Thymus (tissue), 11 donors: ENCODE measurements around the gene MLLT6. TPM values are rescaled to one million over a fixed set of nuclear protein-coding genes. Genes with fewer than 3 reads are reported as not detected.
A peak's percentile ranks its signal among the peaks of the same experiment; 100 is the strongest.

Experiments used
- DNase-seq, 9 donors: peaks; one replicate each; pipeline ENCODE4 v3.0.0-alpha.2; 2013; ENCODE audit warnings: low spot score in 9 of 9, low read depth in 6 of 9, missing footprints in 1 of 9
- H3K27ac ChIP-seq, 2 donors: one replicate each; pipeline ENCODE4 v1.5.1; 2013; ENCODE audit warnings: control low read depth in 1 of 2, low read depth in 1 of 2, low read length in 1 of 2, mild to moderate bottlenecking in 1 of 2, moderate library complexity in 1 of 2
- H3K27me3 ChIP-seq, 2 donors: one replicate each; pipeline ENCODE4 v1.5.1; 2013; ENCODE audit warnings: low read length in 1 of 2; ENCODE audit not compliant: control insufficient read depth in 2 of 2, insufficient read depth in 1 of 2
- H3K36me3 ChIP-seq, 2 donors: one replicate each; pipeline ENCODE4 v1.5.1; 2013; ENCODE audit warnings: low read length in 1 of 2, mild to moderate bottlenecking in 1 of 2, moderate library complexity in 1 of 2; ENCODE audit not compliant: control insufficient read depth in 2 of 2, insufficient read depth in 2 of 2
- H3K4me1 ChIP-seq, 2 donors: one replicate each; pipeline ENCODE4 v1.5.1; 2013; ENCODE audit warnings: low read length in 2 of 2; ENCODE audit not compliant: control insufficient read depth in 2 of 2, insufficient read depth in 2 of 2
- H3K4me3 ChIP-seq, 2 donors: one replicate each; pipeline ENCODE4 v1.5.1; 2013; ENCODE audit warnings: low read length in 2 of 2, control low read depth in 1 of 2, mild to moderate bottlenecking in 1 of 2
- H3K9me3 ChIP-seq, 2 donors: one replicate each; pipeline ENCODE4 v1.5.1; 2013; ENCODE audit warnings: low read length in 1 of 2, mild to moderate bottlenecking in 1 of 2; ENCODE audit not compliant: control insufficient read depth in 2 of 2, insufficient read depth in 1 of 2
- WGBS: extraction: QIAGEN DNeasy Blood & Tissue Kit; methylation state at CpG from one replicate; pipeline ENCODE4 v1.1.7; 2013; 5-methylcytosine and 5-hydroxymethylcytosine counted together
- polyA plus RNA-seq: library from polyadenylated mRNA; stranded (reverse); fragments of 200-250 nt; gene quantifications from one replicate; pipeline ENCODE4 v1.2.3, GENCODE V29; 2013
- total RNA-seq: library from RNA; stranded (reverse); fragments of 120-200 nt; gene quantifications from one replicate; pipeline ENCODE4 v1.2.4, GENCODE V29; 2013
- donor health status: healthy.

MLLT6 gene
- total and polyA plus RNA-seq, 2 donors, result 37.3 to 124 TPM

DNA sequence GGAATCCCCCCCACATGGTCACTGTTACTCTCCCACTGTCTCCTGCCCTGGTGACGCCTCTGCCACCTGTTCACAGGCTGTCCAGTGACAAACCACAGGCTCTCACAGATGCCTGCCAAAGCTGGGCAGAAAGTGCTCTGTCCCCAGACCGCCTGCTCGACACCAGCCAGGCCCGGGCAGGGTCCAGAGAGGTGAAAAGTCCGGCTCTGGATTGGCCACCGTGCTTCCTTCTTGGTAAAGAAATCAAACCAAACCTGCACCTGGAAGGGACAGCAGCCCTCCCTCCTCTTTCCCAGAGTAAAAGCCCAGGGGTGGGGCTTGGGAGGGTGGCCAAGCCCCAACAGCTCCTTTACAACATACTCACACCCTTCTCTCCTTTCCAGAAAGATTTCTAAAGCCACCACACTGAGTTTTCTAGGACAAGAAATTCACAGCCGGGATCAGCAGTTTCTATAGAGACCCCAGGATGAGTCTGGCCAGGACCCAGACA is 36.9 kb downstream of the MLLT6 start:
- peak in 1 of 9 donors; percentile 13 for DNase-seq
- Histone ChIP-seq H3K36me3 (no peaks in the 10 kb centered on the region), H3K4me1 (peaks cover 6 to 48% of the 10 kb centered on the region in 2 donors), H3K9me3 (no peaks in the 10 kb centered on the region), H3K4me3 (no peak overlapping the region), H3K27ac (peak overlapping the region; percentile 75 to 84), H3K27me3 (peaks cover 12 to 31% of the 10 kb centered on the region in 2 donors)
- 88% methylated on average over 7 of the region's 7 CpGs for WGBS

DNA sequence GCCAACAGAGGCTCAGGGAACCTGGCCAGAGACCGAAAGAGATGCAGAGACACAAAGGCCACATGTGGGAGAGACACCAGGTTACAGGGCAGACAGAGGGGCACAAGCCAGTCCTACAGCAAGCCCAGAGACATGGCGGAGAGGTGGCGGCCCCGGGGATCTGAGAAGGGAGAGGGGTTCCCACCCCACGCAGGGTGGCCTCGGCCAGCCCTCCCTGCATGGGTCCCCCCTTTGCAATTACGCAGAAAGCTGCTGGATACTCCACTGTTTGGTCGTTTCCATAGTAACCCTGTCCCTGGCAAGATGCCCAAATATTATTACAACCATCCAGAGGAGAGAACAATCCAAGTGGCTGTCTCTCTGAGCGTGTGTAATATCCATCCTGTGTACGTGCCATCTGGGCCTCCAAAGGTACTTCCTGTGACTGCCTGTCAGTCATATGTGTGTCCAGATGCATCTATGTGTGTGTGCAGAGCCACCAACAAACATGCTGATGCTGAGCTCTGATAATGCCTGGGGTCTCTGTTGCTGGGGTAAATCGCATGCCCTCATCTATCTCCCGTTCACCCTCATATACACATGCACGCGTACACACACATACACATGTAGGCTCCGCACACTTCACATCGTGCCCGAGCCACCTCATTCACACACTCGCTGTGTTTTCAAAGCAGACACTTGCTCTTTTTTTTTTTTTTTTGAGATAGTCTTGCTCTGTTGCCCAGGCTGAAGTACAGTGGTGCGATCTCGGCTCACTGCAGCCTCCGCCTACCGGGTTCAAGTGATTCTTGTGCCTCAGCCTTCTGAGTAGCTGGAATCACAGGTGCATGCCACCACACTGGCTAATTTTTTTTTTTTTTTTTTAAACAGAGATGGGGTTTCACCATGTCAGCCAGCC is 37.6 kb downstream of the MLLT6 start:
- H3K4me1 ChIP-seq, result peaks cover 6 to 54% of the 10 kb centered on the region in 2 donors

DNA sequence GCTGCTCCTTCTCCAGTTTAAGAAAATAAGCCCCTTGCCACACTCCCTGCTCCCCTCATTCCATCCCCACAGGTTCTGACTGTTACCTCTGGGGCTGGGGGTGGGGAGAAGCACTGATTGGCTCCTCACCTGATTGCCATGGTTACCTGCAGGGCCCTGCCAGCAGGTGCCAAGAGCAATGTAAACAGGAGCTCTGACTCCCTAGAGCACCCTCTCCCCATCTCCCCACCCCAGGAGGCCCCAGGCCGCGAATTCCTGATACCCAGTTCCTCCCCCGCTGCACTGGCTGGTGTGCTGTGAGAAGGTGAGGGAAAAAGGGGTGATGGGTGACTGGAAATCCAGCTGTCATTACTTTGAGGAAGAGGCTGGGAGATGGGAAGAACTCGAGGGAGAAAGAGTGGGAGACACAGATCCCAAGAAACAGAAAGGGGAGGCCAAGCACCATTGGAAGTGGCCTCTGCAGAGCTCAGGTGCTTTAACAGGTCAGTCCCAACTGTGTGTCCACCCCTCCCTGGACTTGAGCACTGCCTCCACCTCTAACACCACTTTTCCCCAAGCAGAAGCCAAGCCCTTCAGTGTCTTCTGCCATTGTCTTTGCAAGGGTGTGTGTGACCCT is 38.6 kb downstream of the MLLT6 start:
- no peaks in the 10 kb centered on the region for H3K36me3 ChIP-seq
- peaks cover 10 to 62% of the 10 kb centered on the region in 2 donors for H3K4me1 ChIP-seq
- H3K9me3 ChIP-seq, result peaks cover 0 to 4% of the 10 kb centered on the region in 2 donors
- WGBS, result 95% methylated on average over 4 of the region's 4 CpGs
- peaks cover 20 to 43% of the 10 kb centered on the region in 2 donors for H3K27me3 ChIP-seq
- no peak overlapping the region for H3K4me3 ChIP-seq
- no peak for DNase-seq
- peak overlapping the region in 1 of 2 donors; percentile 1 for H3K27ac ChIP-seq

More for the DNA sequence above, 37.6 kb downstream of the MLLT6 start:
- WGBS, result 86% methylated on average over 22 of the region's 22 CpGs
- peaks cover 17 to 38% of the 10 kb centered on the region in 2 donors for H3K27me3 ChIP-seq
- peak overlapping the region; percentile 75 to 84 for H3K27ac ChIP-seq
- H3K36me3 ChIP-seq, result no peaks in the 10 kb centered on the region
- no peak overlapping the region for H3K4me3 ChIP-seq
- DNase-seq, result peak in 3 of 9 donors; percentile 38 to 70 (median 52)
- no peaks in the 10 kb centered on the region for H3K9me3 ChIP-seq

DNA sequence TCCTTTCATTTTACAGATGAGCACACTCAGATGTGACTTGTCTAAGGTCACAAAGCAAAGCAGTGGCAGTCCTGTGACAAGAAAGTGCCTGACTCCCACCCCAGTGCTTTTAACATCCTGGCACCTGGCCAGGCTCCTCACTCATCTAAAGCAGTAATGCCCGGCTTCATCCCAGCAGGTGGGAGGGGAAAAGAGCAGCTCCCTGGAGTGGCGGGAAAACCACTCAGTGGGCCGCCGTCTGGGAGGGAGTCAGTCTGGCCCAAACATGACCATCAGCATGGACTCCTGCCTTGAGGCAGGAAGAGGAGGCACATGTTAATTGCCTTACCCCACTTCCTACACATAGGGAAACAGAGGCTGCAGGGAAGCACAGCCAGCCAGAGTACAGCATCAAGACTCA is 40.5 kb downstream of the MLLT6 start:
- H3K4me3 ChIP-seq, result no peak overlapping the region

DNA sequence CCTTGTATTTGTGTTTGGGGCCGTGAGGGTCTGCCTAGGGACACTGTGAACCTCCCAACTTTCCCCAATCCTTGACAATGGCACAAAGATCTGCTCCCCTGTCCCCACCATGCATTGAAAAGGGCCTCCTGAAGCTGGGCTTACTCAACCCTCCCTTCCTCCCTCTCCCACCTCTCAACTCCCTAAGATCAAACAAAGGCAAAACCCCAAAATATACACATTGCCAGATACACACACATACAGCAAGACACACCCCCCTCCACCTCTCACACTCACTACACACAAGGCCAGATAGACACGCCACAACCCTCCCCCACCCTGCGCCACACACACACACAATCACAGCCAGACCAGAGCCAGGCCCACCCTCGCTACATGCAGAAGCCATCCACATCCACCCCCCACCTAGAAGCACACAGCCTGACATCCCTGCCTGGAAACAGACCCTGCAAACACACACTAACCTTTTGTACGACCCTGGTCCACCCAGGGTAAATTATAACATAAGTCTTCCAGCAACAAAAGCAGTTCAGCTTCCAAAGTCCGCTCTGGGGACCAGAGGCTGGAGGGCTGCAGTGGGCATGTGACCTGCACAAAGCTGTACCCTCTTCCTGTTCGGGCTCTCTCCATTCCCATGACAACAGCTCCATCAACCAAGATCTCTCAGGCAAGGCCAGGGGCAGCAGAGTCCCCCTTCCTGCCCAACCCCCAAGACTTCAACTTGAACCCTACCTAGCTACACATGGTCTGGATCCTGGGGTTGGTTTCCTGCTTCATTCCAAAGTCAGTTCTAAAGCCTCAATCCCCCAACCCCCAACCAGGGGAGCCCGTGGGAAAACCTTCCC is 41.2 kb downstream of the MLLT6 start:
- Histone ChIP-seq H3K27me3 (peaks cover 43 to 57% of the 10 kb centered on the region in 2 donors), H3K4me1 (peaks cover 21 to 87% of the 10 kb centered on the region in 2 donors), H3K36me3 (no peaks in the 10 kb centered on the region), H3K9me3 (peaks cover 0 to 13% of the 10 kb centered on the region in 2 donors), H3K27ac (no peak overlapping the region), H3K4me3 (no peak overlapping the region)
- WGBS, result 78% methylated on average over 8 of the region's 8 CpGs
- peak in 1 of 9 donors; percentile 33 for DNase-seq

More for the DNA sequence above, 40.5 kb downstream of the MLLT6 start:
- H3K4me1 ChIP-seq, result peaks cover 20 to 80% of the 10 kb centered on the region in 2 donors
- WGBS, result 75% methylated on average over 4 of the region's 4 CpGs
- H3K27ac ChIP-seq, result no peak overlapping the region
- DNase-seq, result peak in 1 of 9 donors; percentile 46
- H3K36me3 ChIP-seq, result no peaks in the 10 kb centered on the region
- peaks cover 0 to 13% of the 10 kb centered on the region in 2 donors for H3K9me3 ChIP-seq
- H3K27me3 ChIP-seq, result peaks cover 37 to 50% of the 10 kb centered on the region in 2 donors

DNA sequence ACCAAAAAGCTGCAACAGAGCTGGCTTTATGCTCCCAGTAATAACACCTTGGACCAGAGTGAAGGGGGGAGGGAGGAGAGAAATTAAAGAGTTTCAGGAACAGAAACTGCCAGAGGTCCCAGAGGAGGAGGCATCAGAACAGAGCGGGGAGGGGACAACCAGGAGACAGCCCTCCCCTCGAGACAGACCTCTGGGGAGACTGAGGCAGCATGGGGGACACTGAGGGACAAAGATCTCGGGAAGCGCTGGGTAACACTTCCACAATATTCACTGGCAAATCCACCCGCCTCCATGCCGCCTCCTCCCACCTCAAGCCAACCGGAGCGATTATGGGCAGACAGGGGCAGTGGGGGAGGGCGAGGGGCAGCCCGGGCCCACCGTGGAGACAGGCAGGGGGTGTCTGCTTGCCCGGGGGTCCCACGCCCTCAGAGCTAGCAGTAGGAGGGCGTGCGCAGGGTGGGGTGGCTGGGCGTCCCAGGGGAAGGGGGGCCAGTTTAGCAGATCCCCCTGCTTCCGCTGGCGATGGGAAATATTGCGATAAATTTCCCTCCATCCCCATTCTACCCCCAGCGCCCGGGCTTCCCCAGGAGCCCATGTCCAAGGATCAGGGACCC is 41.9 kb downstream of the MLLT6 start:
- 22% methylated on average over 21 of the region's 21 CpGs for WGBS
- H3K4me3 ChIP-seq, result peak overlapping the region; percentile 38 to 50
- peaks cover 0 to 13% of the 10 kb centered on the region in 2 donors for H3K9me3 ChIP-seq
- peaks cover 28 to 88% of the 10 kb centered on the region in 2 donors for H3K4me1 ChIP-seq
- peaks cover 46 to 64% of the 10 kb centered on the region in 2 donors for H3K27me3 ChIP-seq
- no peaks in the 10 kb centered on the region for H3K36me3 ChIP-seq
- H3K27ac ChIP-seq, result no peak overlapping the region
- DNase-seq, result no peak

DNA sequence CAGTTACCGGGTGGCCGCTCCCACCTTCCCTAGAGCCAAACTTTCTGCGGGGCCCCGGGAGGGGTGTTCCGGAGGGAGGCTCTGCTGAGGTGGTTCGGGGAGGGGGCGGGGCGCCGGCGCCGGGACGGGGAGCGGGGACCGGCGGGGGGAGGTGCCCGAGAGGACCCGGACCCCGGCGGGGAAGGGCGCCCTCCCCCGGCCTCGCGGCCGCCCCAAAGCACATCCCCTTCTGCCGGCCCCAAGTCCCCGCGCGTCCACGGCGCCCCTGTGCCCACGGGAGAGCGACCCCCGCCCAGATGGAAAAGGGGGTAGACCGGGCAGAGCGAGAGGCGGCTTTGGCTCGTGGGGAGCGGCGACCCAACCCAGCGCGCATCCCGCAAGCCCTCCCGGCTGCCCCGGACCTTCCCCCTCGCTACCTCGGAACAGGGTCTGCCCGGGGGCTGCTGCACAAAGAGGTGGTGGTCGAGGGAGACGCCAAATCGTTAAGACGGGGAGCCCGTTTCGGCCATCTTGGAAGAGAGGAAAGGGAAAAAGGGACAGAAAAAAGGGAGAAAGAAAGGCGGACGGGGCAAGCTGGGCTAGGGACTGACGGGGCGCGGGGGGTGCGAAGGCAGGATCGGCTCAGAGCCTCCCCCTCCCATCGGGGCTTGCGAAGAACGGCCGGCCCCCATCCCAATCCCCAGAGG is 42.5 kb downstream of the MLLT6 start:
- Histone ChIP-seq H3K27me3 (peaks cover 46 to 67% of the 10 kb centered on the region in 2 donors), H3K4me1 (peaks cover 28 to 85% of the 10 kb centered on the region in 2 donors), H3K27ac (no peak overlapping the region), H3K36me3 (no peaks in the 10 kb centered on the region), H3K9me3 (peaks cover 0 to 13% of the 10 kb centered on the region in 2 donors), H3K4me3 (peak overlapping the region; percentile 38 to 50)
- 1% methylated on average over 64 of the region's 64 CpGs for WGBS
- DNase-seq, result peak in 1 of 9 donors; percentile 21
